Suppressor macrophage treated with lipopolysaccharide for 1 hour (primary cell): Measurements from ENCODE around the gene FBRSL1.

Source experiments
- DNase-seq, 3 donors: peaks; one replicate each; pipeline ENCODE4 v3.0.0-alpha.2; 2020 to 2022

The FBRSL1 gene

DNA sequence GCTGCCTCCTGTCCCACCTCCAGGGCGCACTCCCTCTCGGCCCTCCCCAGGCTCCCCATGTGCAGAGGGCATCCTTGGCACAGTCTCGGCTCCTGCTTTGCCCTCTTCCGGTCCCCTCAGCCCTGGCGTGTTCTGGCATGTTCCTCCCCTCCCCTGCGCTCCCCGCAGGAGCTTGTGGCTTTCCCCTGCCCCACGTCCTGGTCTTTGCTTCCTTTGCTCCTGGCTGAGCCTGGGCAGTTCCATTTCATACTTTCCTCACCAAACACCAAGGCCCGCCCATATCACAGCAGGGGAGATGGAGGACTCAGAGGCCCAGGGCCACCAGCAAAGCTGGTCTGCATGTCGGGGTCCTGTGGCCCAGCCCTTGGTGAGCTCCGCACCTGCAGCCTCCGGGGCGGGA, 56.0 kb downstream of the FBRSL1 start:
- no peak for DNase-seq

DNA sequence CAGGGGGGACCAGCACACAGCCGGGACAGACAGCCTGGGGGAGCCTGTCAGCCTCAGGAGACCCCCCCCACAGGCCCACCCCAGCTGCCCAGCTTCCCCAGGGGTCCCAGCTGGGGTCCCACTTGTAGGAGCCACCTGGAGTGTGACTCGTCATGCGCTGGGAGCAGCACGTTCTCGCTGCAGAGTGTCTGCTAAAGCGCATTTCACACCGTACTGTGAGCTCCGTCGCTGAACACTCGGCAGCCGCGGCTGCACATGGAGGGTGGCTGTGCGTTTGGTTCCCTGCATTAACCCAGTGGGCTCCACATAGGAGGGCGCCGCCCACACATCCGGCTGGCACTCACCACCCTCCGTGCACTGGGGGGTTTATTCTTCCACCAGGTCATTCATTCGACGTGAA, 56.7 kb downstream of the FBRSL1 start:
- no peak for DNase-seq

DNA sequence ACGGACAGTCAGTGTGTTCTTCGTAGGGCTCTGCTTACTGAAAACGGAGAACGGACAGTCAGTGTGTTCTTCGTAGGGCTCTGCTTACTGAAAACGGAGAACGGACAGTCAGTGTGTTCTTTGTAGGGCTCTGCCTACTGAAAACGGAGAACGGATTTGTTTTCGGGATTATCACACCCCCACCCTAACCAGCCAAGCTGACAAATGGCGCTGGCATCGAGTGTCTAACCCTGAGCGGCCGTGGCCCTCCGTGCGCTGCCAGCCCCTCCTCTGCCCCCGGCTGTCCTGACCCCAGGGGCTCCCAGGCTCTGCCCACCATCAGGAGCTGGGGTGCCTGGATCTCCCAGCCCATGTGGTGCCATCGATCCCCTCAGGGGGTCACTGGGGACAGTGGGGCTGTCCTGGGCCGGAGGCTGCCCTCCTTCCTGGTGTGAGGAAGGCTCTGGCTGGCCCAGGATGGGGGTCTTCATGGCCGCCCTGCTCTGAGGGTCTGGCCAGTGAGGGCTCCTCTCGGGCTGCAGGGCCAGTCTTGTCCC, 57.3 kb downstream of the FBRSL1 start:
- no peak for DNase-seq

DNA sequence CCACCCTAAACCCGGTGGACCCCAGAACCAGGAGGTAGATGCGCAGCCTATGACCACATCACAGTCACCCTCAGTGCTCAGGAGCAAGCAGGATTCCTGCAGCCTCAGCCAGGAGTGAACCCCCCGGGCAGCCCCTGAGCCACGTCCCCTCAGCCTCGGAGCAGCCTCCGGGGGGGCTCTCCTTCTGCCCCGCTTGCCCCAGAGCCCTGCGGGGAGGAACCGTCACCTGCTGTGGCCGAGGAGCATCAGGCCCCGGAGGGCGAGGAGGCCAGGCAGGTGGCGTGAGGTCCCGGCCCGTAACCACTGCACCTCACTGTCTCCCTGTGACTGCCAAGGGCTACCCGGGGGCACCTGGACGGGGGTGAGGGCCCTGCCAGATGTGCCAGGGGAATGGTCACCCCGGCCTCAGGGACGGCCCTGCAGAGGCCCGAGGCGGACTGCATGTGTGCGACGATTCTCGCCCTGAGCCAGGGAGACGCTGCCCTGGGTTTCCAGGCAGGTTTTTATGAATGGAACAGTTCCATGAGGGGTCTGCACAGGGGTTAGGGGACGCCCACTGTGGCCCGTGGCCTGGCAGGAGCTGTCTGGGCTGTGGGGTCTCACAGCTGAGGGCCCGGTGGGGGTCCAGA, 58.6 kb downstream of the FBRSL1 start:
- no peak for DNase-seq

DNA sequence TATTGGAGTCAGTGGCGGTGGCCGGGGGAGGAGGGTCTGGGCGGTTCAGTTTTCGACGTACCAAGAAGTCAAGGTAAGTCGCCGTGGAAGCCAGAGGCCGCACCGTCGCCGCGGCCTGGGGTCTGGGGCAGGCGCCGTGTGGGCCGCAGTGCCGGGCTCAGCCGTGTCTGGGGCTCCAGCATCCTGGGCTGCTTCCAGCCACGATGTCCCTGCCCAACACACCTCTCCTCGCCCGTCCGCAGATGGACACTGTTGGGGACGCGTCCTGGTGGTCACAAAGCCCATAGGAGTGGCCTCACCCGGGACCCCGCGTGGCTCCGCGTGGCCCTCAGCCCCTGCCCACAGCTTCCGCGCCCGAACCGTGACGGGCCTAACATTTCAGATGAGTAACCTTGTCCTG, 59.1 kb downstream of the FBRSL1 start:
- DNase-seq, result no peak

DNA sequence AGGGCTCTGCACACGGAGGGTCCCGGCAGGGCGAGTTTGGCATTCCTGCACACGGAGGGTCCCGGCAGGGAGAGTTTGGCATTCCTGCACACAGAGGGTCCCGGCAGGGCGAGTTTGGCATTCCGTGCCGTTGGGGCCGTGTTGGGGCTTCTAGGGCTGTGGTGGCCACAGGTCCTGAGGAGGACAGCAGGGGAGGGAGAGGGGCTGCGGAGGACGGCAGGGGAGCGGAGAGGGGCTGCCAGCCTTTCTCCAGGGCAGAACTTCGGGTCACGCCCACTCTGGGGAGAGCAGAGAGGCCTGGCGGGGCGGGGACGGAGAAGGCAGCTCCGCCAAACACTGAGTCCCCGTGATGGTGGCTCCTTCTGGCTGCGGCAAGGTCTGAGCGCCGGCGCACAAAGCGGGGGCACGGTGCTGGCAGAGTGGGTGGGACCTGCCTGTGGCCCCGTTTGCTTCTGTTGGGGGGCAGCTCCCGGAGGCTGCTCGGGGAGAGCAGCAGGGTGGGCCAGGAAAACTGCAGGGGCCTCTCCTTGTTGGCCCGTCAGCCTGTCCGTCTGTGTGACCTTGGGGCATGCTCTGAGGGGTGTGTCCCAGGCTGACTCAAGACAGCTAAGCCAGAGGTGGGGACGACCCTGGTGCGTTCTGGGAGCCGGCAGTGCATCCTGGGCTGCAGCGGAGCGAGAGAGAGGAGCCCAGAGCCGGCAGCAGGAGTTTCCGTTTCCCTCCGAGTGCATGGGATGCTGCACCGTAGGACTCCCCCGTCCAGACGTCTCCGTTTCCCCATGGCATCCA, 60.3 kb downstream of the FBRSL1 start:
- DNase-seq, result no peak

DNA sequence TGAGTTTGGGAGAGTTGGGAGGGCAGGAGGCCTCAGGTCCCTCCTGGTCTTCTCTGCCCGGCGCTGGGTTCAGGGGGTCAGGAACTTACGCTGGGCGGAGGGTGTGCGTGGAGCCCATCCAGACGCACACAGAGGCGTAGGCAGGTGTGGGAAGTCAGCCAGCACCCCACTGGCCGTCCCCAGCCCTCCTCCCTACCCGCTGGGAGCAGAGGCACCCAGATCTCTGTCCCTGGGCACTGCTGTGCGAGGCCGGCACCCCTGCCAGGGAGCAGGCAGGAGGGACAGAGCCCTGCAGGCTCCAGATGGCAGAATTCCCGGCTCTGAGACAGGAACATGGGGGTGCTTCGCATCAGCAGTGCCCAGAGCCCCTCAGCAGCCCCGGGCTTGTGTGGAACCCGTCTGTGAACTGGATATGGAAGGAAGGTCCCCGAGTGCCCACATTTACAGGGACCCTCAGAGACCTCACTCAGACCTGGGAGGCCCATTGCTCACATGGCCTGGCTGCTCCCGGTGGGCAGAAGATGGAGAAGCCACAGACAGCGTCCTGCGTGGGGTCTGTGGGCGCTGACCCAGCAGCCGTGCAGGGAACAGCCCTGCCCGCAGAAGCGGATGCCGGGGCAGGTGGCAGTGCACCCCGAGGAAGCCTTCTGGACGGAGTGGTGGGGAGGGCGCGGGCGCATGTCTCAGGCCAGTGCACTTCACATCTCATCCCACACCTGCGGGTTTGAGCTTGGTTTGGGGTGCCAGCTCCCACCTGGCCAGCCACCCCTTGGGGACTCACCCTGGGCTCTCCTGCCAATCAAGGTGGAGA, 61.1 kb downstream of the FBRSL1 start:
- DNase-seq, result no peak

DNA sequence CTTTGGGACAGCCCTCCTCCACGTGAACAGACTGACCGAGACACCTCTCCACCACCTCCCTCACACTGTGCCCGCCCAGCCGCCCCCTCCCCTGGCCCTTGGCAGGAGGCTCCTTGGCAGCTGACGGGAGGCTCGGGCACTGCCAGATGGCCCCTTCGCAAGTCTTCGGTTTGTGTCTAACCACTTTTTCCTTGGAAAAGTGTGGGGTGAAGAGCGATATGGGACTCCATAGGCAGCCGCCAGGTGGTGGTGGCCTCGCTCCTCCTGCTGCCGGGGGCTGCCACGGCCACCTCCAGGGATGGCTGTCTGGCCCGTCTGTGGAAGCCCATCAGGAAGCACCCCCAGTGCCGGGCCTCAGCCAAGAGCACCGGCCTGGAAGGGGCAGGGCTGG, 61.7 kb downstream of the FBRSL1 start:
- DNase-seq, result no peak

DNA sequence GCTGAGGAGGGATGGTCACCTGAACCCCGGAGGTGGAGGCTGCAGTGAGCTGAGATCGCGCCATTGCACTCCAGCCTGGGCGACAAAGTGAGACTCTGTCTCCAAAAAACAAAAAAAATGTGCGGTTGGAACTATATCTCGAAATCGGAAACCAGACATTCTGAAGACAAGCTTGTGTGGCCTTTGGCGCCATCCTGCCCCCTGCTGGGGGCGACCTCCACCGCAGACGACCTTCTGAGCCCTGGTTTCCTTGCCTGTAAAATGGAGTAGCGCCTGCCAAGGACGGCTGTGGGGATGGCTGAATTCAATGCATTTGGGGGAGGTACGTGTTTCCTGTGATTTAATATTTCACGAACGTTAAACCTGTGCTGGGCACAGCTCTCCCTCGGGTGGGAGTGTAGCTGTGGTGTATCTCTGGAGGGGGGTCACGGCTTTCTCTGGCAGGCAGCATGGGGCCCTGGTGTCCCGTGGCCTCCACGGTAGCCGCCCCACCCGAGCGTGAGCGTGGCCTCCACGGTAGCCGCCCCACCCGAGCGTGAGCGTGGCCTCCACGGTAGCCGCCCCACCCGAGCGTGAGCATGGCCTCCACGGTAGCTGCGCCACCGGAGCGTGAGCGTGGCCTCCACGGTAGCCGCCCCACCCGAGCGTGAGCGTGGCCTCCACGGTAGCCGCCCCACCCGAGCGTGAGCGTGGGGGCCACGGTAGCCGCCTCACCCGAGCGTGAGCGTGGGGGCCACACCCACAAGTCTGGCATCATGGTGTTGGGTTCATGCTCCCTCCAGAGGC, 65.1 kb downstream of the FBRSL1 start:
- DNase-seq, result peak in 1 of 3 donors; percentile 15

DNA sequence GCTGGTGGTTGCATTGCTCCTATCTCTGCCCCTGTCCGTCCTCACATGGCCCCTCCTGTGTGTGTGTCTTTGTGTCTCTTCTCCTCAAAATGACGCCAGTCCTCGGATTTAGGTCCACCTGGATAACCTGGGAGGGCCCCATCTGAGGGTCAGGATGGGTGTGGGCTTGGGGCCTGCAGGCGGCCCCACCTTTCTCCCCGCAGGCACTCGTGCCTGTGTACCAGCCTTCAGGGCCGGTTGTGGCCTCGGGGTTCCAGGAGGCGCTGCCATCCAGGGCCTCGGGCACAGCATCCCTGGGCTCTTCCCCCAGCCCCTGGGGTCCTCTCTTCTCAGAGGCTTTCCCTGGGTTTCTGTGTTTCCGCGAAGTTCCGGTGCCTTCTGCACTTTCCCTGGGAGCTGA, 65.7 kb downstream of the FBRSL1 start:
- no peak for DNase-seq

DNA sequence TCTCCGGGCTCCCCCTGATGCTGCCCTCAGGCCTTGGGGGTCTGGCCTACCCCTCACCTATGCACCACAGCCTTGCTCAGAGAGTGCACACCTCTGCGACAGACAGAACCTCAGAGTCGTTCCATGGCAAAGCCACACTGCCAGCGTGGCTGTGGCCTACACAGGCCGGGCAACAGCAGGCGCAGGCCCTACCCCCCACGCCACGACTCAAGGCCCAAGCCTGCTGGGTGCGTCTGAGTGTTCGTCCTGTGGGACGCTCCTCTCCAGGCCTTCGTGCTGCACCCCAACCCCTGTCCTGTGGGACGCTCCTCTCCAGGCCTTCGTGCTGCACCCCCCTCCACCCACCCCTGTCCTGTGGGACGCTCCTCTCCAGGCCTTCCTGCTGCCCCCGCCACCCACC, 66.3 kb downstream of the FBRSL1 start:
- no peak for DNase-seq

DNA sequence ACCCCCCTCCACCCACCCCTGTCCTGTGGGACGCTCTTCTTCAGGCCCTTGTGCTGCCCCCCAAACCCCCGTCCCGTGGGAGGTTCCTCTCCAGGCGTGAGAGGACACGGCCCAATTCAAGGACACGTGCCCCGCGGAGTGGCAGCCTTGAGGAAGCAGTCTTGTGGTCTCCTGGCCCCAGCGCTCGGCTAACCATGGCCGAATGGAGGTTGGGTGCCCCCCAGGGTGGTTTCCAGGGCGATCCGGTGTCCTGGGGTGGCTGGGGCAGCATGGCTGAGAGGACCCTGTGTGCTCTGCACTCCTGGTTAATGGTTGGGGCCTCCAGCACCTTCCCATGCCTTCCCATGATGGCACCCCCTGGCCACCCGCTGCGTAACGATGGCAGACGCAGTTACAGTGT, 66.8 kb downstream of the FBRSL1 start:
- DNase-seq, result no peak

DNA sequence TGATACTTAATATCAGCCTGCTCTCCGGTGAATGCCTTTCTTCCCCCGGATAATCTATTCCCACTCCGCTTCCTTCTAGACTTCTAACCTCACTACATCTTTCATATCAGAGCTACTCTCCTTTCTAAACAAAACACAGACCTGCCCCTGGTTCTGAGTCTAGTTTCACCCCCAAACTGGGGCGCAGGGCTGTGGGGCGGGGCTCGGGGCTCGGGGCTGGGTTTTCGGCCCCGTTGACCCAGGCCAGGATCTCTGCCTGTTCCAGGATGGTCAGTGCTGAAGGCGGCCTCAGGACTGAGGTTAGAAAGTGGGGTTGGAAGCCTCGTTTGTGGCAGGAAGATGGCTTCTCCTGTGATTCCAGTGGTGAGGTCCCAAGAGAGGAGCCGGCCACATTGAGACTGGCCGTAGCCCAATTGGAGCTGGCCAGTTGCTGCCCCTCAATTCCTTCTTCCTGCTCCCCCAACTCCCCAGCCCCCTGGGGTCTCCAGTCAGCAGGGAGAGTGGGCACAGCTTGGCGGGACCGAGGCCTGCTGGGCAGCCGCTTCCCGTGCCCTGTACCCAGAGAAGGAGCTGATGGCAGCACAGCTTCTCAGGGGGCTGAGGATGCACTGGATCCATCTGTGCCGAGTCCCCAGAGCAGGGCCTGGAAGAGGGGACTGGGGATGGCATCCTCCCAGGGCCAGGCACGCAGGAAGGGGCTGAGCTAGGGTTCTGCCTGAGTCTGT, 67.5 kb downstream of the FBRSL1 start:
- no peak for DNase-seq

DNA sequence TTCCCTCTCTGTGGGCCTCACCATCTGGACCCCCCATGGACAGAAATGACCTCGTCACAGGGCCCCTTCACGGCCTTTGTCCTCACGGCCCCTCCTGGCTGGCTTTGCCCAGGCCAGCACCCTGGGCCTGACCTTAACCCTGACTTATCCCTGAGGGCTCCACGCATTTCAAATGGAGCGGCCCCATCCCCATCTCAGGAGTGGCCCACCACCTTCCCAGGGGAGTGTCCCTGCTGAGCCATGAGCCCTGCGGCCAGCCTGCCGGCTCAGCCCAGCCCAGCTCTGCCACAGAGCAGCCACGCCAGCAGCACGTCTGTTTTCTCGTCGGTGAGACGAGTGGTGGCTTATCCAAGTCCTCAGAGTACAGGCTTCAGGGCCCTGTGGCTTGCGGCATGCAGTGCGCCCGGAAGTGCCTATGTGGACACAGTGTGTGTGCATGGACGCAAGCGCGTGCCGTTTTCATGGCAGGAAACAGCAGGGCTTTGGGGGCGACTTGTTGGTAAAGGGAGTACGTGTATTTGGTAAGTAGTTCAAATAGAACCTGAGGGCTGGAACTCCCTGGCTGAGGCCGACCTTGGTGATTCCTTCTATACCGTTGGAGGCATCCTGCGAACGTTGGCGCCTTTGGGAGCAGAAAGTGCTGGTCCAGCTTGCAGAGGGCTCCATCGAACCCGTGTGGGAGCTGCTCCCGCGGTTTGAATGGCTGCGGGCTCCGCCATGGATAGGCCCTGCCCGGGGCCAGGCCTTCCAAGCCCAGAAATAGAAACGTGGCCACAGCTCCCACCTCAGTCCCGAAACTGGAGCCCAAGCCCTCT, 68.3 kb downstream of the FBRSL1 start:
- peak in 1 of 3 donors; percentile 6 for DNase-seq

DNA sequence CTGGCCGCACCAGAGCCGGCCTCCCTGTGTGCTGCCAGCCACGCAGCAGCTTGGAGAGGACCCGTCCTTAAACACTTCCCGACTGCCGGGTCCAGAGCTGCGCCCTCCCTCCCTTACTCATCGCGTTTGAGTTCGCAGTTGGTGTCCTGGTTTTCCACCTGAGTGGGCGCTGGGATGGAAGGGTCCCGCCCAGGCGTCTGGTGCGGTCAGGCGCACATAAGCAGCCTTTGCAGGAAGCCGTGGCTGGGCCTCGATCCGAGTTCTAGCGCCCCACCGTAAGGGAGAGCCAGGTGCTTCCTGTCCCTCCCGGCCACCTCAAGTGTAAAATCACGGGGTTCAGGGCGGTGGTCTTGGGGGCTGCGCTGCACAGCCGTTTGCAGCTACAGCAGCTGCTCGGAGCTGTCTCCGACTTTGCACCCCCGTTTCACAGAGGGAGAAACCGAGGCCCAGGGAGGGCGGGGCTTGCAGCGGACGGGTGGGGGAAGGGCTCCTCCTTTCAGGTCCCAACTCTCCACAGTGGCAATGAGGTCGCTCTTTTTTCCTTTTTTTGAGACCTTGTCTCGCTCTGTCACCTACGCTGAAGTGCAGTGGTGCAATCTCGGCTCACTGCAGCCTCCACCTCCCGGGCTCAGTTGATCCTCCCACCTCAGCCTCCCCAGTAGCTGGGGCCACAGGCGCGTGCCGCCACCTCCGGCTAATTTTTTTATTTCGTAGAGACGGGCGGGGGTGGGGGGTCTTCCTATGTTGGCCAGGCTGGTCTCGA, 69.1 kb downstream of the FBRSL1 start:
- DNase-seq, result peak in 1 of 3 donors; percentile 4

DNA sequence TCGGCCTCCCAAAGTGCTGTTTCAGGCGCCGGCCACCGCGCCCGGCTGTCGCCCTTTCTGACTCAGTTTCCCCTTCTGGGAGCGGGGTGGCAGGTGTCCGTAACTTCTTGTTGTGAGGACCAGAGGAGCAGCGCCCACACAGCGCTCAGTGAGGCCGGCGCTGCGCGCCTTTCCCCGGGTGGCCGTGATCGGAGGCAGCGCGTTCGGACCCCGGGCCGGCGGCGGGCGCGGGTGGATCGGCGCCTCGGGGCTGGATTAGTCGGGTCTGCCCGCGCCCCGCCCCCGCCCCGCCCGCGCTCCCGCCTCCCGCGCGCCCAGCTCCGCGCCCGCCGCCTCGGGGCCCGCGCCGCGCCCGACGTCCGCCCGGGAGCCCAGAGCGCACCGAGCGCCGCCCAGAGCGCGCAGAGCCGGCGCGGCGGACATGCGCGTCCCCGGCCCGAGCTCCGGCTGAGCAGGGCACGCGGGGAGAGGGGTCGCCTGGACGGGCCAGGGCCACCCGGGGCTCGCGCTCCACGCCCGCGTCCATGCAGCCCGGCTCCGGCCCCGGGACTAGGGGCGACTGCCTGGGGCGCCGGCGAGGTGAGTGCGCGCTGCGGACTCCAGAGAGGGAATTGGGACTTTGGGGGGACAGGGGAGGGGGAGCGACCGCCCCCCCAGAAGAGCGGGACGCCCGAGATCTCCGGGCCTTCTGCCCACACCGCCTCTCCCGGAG, 69.9 kb downstream of the FBRSL1 start:
- peak; percentile 23 to 71 (median 51) for DNase-seq

DNA sequence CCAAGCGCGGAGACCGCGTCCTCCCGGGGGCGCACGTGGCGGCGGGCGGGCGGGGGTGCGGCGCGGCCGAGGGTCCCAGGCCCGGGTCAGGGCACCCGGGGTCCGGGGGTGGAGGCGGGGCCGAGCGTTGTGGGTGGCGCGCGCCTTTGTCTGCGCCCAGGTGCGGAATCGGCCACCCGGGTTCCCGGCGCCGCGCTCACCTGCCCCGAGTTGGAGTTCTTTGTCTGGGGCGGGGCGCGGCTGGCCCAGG, 70.3 kb downstream of the FBRSL1 start:
- no peak for DNase-seq

DNA sequence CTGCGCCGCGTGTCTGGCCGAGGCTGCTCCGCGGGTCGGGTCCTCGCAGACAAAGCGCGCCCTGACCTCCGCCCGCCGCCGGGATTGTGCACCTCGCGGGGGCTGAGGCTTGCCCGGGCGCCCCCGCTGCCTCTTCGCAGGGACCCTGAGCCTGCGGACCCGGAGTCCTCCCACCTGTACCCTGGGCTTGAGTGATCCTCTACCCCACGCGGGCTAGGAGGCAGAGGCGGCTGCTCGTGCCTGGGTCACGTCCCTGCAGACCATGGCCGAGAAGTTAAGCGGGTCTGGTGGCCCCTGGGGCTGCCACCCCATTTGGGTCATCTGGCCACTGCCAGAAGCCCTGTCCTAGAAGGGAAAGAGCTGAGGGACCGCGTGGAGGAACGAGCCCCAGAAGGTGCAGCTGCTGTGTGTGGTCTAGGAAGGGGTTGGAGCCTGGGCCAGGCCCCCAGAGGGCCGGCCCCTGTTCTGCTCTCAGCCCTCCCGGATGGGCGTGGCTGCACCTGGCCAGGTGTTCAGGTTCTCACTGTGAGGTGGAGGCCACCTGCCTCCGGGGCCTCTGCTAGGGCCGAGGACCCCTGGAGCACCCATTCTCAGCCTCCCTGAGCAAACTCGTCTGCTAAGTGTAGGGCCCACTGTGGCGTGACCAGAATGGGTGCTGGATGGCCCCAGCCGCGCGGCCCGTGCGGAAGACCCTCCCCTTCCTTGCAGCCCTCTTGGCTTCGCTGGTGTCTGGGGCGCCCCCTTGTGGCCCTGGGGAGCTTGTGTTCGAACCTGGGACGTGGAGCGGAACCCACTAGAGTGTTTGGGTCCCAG, 70.9 kb downstream of the FBRSL1 start:
- peak; percentile 65 to 87 (median 75) for DNase-seq
